ENCODE data around the gene TOR1B. TPM values are rescaled to one million over a fixed set of nuclear protein-coding genes. Genes with fewer than 3 reads are reported as not detected.

TOR1B gene
- total RNA-seq, 1 experiment from 2014 or later, result 18.8 TPM

GRCh38 chr9:129806061-129806460, 3.1 kb downstream of the TOR1B start (continued):
- TF ChIP-seq E2F5 (CRISPR knock-in tag; IDR thresholded peaks at IDR 0.05) (no peak), STAT6 (CRISPR knock-in tag; conservative IDR thresholded peaks at IDR 0.05; ENCODE audit: low read depth) (no peak), CREM (CRISPR knock-in tag; IDR thresholded peaks at IDR 0.05) (no peak), IRF2 (CRISPR knock-in tag; IDR thresholded peaks at IDR 0.05; ENCODE audit: borderline replicate concordance, low read depth) (no peak), OVOL2 (CRISPR knock-in tag; IDR thresholded peaks at IDR 0.05; ENCODE audit: borderline replicate concordance) (no peak), ATF1 (CRISPR knock-in tag; IDR thresholded peaks at IDR 0.05) (no peak), CBFB (CRISPR knock-in tag; IDR thresholded peaks at IDR 0.05; ENCODE audit: low read depth) (no peak)

- POLR2A ChIA-PET, result no interaction called here
- Mint-ChIP-seq H3K4me1 (peaks cover 3% of the 10 kb centered on the region), H3K9me3 (no peaks in the 10 kb centered on the region), H3K4me3 (no peak overlapping the region), H3K36me3 (peaks cover 57% of the 10 kb centered on the region), H3K27me3 (ENCODE audit: low read depth) (no peaks in the 10 kb centered on the region), H3K27ac (no peak overlapping the region)
- TF ChIP-seq SMAD3 (CRISPR knock-in tag; IDR thresholded peaks at IDR 0.05; ENCODE audit: borderline replicate concordance) (no peak), ZNF423 (CRISPR knock-in tag; IDR thresholded peaks at IDR 0.05) (no peak), ESRRA (CRISPR knock-in tag; IDR thresholded peaks at IDR 0.05; ENCODE audit: borderline replicate concordance) (no peak), CBFB (CRISPR knock-in tag; IDR thresholded peaks at IDR 0.05; ENCODE audit: low read depth) (no peak), RORB (CRISPR knock-in tag; IDR thresholded peaks at IDR 0.05) (no peak), NFATC4 (CRISPR knock-in tag; IDR thresholded peaks at IDR 0.05) (no peak), SMAD4 (CRISPR knock-in tag; IDR thresholded peaks at IDR 0.05) (no peak), ZNF425 (CRISPR knock-in tag; conservative IDR thresholded peaks at IDR 0.05) (no peak), GTF2I (CRISPR knock-in tag; conservative IDR thresholded peaks at IDR 0.05) (no peak), PRDM15 (CRISPR knock-in tag; IDR thresholded peaks at IDR 0.05) (no peak), ZNF532 (CRISPR knock-in tag; IDR thresholded peaks at IDR 0.05; ENCODE audit: borderline replicate concordance) (no peak), GRHL2 (CRISPR knock-in tag; IDR thresholded peaks at IDR 0.05; ENCODE audit: insufficient replicate concordance, severe bottlenecking) (no peak), ZNF219 (CRISPR knock-in tag; IDR thresholded peaks at IDR 0.05; ENCODE audit: borderline replicate concordance) (no peak), ETV6 (CRISPR knock-in tag; IDR thresholded peaks at IDR 0.05) (no peak), OVOL2 (CRISPR knock-in tag; IDR thresholded peaks at IDR 0.05; ENCODE audit: borderline replicate concordance) (no peak), ZNF263 (CRISPR knock-in tag; IDR thresholded peaks at IDR 0.05; ENCODE audit: low read depth) (no peak), ATF3 (CRISPR knock-in tag; conservative IDR thresholded peaks at IDR 0.05) (no peak), KAT7 (CRISPR knock-in tag; IDR thresholded peaks at IDR 0.05; ENCODE audit: borderline replicate concordance) (no peak), ATF1 (CRISPR knock-in tag; IDR thresholded peaks at IDR 0.05) (no peak)
- no peak for DNase-seq (ENCODE audit: low spot score)
- no peak for ATAC-seq
- CTCF ChIA-PET, result interaction anchor here (0.5 to 1.5 kb wide), 3 partner anchors 14 to 72 kb away, joined by 3 to 4 read pairs (median 4); no protein-coding TSS in a partner anchor
Measured at GRCh38 chr9:129809346-129809745, 6.4 kb downstream of the TOR1B start.
